ENCODE results near the gene CALML5. TPM values are rescaled to one million over a fixed set of nuclear protein-coding genes. Genes with fewer than 3 reads are reported as not detected.

CALML5 gene
- total and polyA plus RNA-seq, 8 donors, result 0.92 to 16.2 (median 2.4) TPM; not detected in 5

DNA sequence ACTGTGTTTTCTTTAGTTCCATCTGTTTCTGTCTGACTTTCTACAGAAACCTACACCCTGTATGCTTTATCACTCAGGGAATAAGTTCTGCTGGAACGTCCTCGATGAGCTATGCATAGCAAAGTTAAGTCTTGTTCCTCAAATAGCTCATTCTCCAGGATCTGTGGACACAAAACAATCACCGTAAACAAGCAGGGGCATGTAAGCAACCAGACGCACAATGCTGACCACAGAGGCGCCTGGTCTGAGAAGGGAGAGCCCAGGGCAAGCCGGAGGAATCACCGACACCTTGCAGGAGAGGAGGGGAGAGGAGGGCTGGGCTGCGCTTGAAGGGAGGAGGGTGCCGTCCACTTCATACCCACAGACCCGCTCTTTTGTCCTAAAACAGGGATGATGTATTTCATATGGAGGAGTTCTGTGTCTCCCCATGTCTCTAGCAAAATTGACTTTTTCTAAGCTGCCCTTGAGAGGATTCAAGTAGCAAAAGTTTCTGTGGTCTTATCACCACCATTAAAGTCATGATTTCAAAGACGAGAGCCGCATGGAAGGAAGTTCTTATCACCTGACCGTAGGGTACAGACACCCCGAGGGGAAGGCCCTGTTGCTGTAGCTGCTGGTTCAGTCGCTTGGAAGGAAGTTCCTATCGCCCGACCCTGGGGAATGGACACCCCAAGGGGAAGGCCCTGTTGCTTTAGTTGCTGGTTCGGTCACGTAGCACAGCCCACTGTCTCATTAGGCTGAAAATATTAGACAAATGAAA, 39.7 kb upstream of the CALML5 start:
- DNase-seq, result no peak

DNA sequence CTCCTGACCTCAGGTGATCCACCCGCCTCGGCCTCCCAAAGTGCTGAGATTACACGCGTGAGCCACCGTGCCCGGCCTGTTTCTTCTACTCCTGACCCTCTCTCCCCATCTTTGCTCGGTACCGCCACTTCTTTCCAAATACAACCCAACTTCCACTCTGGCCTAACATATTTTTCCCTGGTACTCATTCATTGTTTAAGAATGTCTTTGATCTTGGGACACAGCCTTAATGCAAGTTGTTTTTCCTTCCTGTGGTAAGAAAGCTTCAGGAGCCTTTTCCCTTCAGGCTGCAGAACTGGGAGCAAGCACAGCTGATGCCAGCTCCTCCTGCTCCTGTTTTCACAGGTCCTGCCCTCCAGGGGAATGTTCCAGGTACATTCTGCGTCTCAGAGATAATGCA, 39.1 kb upstream of the CALML5 start:
- no peaks in the 10 kb centered on the region for H3K36me3 ChIP-seq

More for the DNA sequence above, 39.7 kb upstream of the CALML5 start:
- WGBS, 5 donors, result 47 to 69% (median 63%) methylated on average over 16 to 19 of the region's 19 CpGs
- H3K4me1 ChIP-seq, result peaks cover 6 to 42% (median 25%) of the 10 kb centered on the region in 4 donors
- peaks cover 0 to 10% (median 0%) of the 10 kb centered on the region in 4 donors for H3K9me3 ChIP-seq
- TF ChIP-seq, protein P1, sequence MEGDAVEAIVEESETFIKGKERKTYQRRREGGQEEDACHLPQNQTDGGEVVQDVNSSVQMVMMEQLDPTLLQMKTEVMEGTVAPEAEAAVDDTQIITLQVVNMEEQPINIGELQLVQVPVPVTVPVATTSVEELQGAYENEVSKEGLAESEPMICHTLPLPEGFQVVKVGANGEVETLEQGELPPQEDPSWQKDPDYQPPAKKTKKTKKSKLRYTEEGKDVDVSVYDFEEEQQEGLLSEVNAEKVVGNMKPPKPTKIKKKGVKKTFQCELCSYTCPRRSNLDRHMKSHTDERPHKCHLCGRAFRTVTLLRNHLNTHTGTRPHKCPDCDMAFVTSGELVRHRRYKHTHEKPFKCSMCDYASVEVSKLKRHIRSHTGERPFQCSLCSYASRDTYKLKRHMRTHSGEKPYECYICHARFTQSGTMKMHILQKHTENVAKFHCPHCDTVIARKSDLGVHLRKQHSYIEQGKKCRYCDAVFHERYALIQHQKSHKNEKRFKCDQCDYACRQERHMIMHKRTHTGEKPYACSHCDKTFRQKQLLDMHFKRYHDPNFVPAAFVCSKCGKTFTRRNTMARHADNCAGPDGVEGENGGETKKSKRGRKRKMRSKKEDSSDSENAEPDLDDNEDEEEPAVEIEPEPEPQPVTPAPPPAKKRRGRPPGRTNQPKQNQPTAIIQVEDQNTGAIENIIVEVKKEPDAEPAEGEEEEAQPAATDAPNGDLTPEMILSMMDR (IDR thresholded peaks at IDR 0.05), result no peak
- TF ChIP-seq POLR2A (IDR thresholded peaks at IDR 0.05), result no peak
- TF ChIP-seq POLR2AphosphoS5 (IDR thresholded peaks at IDR 0.05), result no peak
- no peak for TF ChIP-seq EP300 (IDR thresholded peaks at IDR 0.05)
- H3K36me3 ChIP-seq, result no peaks in the 10 kb centered on the region
- no peaks in the 10 kb centered on the region for H3K27me3 ChIP-seq
- intact Hi-C loops (cut with DNase I; ENCODE audit: low total_unique reads), result no loop called here
- peak overlapping the region in 3 of 5 donors; percentile 18 to 53 (median 23) for H3K27ac ChIP-seq
- no peak overlapping the region for H3K4me3 ChIP-seq

DNA sequence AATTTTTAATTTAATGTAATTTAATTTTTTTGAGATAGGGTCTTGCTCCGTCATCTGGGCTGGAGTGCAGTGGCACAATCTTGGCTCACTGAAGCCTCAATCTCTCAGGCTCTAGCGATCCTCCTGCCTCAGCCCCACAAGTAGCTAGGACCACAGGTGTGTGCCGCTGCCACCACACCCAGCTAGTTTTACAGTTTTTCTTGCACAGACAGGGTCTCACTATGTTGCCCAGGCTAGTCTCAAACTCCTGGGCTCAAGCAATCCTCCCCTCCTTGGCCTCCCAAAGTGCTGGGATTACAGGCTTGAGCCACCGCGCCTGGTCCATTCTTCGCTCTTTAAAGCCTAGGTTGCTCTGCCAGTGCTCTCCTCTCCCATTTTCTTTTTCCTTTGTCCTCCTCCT, 38.3 kb upstream of the CALML5 start:
- H3K27me3 ChIP-seq, result no peaks in the 10 kb centered on the region
- 81 to 92% (median 90%) methylated on average over 6 of the region's 6 CpGs for WGBS, 5 donors
- peak in 1 of 2 donors; percentile 10 for DNase-seq
- peaks cover 6 to 41% (median 24%) of the 10 kb centered on the region in 4 donors for H3K4me1 ChIP-seq
- no peak overlapping the region for H3K4me3 ChIP-seq
- H3K27ac ChIP-seq, result peak overlapping the region in 2 of 5 donors; percentile 23 to 53
- H3K9me3 ChIP-seq, result peaks cover 0 to 7% (median 0%) of the 10 kb centered on the region in 4 donors
- intact Hi-C loops (cut with DNase I; ENCODE audit: low total_unique reads), result no loop called here
- no peaks in the 10 kb centered on the region for H3K36me3 ChIP-seq
- TF ChIP-seq, protein P1 (IDR thresholded peaks at IDR 0.05), result no peak
- TF ChIP-seq EP300 (IDR thresholded peaks at IDR 0.05) (no peak), POLR2AphosphoS5 (IDR thresholded peaks at IDR 0.05) (no peak)

More for the DNA sequence above, 39.1 kb upstream of the CALML5 start:
- Histone ChIP-seq H3K27ac (peak overlapping the region in 4 of 5 donors; percentile 18 to 53 (median 34)), H3K4me1 (peaks cover 6 to 41% (median 24%) of the 10 kb centered on the region in 4 donors), H3K27me3 (no peaks in the 10 kb centered on the region), H3K4me3 (no peak overlapping the region), H3K9me3 (peaks cover 0 to 10% (median 0%) of the 10 kb centered on the region in 4 donors)
- no peak for TF ChIP-seq POLR2A (IDR thresholded peaks at IDR 0.05)
- TF ChIP-seq POLR2AphosphoS5 (IDR thresholded peaks at IDR 0.05), result no peak
- TF ChIP-seq, protein P1 (IDR thresholded peaks at IDR 0.05), result no peak
- no peak for TF ChIP-seq EP300 (IDR thresholded peaks at IDR 0.05)
- peak in 1 of 2 donors; percentile 9 for DNase-seq
- WGBS, 5 donors, result 51 to 80% (median 66%) methylated on average over 9 of the region's 9 CpGs
- intact Hi-C loops (cut with DNase I; ENCODE audit: low total_unique reads), result no loop called here

DNA sequence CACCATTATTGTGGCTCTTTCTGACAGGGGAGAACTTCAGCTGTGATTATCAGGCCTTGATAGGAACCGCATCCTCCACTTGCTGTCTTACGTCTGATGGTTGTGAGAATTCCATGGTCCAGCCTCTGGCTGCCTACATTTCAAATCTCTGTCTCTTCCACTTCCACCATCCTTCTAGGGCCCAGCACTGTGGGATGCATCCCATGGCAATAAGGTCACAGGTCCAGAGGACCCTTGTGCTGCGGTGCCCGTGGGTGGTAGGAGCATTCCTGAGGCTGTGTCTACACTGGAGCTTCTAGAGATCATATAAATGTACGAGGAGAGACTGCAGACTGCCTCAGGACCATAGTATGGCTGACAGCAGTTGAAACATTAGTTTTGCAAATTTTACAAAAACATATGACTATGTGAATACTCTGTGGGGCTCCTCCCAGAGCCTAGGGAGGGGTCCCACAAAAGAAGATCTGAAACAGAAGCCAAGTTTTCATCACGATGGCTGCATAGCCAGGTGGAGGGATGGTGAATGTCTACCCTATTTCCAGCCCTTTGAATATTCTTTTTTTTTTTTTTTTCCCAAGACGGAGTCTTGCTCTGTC, 37.2 kb upstream of the CALML5 start:
- TF ChIP-seq EP300 (IDR thresholded peaks at IDR 0.05) (no peak), POLR2AphosphoS5 (IDR thresholded peaks at IDR 0.05) (no peak), POLR2A (IDR thresholded peaks at IDR 0.05) (no peak)
- TF ChIP-seq, protein P1 (IDR thresholded peaks at IDR 0.05), result no peak
- intact Hi-C loops (cut with DNase I; ENCODE audit: low total_unique reads), result no loop called here
- Histone ChIP-seq H3K36me3 (no peaks in the 10 kb centered on the region), H3K27ac (no peak overlapping the region), H3K9me3 (no peaks in the 10 kb centered on the region), H3K4me1 (peaks cover 6 to 41% (median 25%) of the 10 kb centered on the region in 4 donors), H3K27me3 (no peaks in the 10 kb centered on the region), H3K4me3 (no peak overlapping the region)
- no peak for DNase-seq
- 89 to 97% (median 94%) methylated on average over 7 of the region's 7 CpGs for WGBS, 5 donors

All from stomach (tissue), 9 donors.